HCT116 (cell line): Measurements from ENCODE around the gene KLHL18.

Source experiments
- POLR2A ChIP-seq: IDR thresholded peaks from 2 replicates; pipeline ENCODE4 v1.7.0; 2011; ENCODE audit warnings: borderline replicate concordance; ENCODE audit not compliant: insufficient read depth, insufficient read length; ENCODE audit errors: extremely low read depth
- TF ChIP-seq, protein P1 (sequence below), 3 experiments: fragments of 200-600 bp in 1 of 3; sonication (generic) in 1 of 3; IDR thresholded peaks in 2 of 3; conservative IDR thresholded peaks in 1 of 3; 2 replicates each; pipeline ENCODE4 v1.5.1; 2012 to 2017; ENCODE audit warnings: low read depth in 2 of 3, low read length in 2 of 3, antibody characterized with exemption in 1 of 3, borderline replicate concordance in 1 of 3, control low read depth in 1 of 3, mild to moderate bottlenecking in 1 of 3, mixed read lengths in 1 of 3, mixed run types in 1 of 3, moderate library complexity in 1 of 3; ENCODE audit not compliant: insufficient read depth in 1 of 3

DNA sequence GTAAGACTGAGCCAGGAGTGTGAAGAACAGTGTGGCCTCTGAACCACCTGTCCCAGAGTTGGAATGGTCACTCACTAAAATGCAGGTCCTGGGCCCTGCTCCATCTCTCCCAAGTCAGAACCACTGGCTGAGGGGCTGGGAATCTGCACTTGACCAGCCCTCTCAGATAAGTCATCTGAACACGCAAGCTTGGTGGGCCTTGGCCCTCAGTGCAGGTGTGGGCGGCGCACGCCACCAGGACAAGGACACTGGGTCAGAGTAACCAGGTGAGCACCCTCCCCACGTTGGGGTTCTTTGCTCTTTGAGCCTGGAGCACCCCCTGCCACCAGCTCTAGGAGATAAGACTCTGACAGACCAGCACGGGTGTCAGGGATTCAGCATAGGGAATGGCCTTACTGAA is 42.8 kb upstream of the KLHL18 start:
- no peak for TF ChIP-seq POLR2A
- TF ChIP-seq, protein P1, sequence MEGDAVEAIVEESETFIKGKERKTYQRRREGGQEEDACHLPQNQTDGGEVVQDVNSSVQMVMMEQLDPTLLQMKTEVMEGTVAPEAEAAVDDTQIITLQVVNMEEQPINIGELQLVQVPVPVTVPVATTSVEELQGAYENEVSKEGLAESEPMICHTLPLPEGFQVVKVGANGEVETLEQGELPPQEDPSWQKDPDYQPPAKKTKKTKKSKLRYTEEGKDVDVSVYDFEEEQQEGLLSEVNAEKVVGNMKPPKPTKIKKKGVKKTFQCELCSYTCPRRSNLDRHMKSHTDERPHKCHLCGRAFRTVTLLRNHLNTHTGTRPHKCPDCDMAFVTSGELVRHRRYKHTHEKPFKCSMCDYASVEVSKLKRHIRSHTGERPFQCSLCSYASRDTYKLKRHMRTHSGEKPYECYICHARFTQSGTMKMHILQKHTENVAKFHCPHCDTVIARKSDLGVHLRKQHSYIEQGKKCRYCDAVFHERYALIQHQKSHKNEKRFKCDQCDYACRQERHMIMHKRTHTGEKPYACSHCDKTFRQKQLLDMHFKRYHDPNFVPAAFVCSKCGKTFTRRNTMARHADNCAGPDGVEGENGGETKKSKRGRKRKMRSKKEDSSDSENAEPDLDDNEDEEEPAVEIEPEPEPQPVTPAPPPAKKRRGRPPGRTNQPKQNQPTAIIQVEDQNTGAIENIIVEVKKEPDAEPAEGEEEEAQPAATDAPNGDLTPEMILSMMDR (IDR thresholded peaks at IDR 0.05 in 2 of 3, conservative IDR thresholded peaks at IDR 0.05 in 1 of 3; ENCODE audit: borderline replicate concordance in 1 of 3, insufficient read depth in 1 of 3, low read depth in 2 of 3, low read length in 2 of 3): no peak
